ENCODE measurements around the gene AP2S1.

- TF ChIP-seq, protein P1, sequence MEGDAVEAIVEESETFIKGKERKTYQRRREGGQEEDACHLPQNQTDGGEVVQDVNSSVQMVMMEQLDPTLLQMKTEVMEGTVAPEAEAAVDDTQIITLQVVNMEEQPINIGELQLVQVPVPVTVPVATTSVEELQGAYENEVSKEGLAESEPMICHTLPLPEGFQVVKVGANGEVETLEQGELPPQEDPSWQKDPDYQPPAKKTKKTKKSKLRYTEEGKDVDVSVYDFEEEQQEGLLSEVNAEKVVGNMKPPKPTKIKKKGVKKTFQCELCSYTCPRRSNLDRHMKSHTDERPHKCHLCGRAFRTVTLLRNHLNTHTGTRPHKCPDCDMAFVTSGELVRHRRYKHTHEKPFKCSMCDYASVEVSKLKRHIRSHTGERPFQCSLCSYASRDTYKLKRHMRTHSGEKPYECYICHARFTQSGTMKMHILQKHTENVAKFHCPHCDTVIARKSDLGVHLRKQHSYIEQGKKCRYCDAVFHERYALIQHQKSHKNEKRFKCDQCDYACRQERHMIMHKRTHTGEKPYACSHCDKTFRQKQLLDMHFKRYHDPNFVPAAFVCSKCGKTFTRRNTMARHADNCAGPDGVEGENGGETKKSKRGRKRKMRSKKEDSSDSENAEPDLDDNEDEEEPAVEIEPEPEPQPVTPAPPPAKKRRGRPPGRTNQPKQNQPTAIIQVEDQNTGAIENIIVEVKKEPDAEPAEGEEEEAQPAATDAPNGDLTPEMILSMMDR (tag by site-specific recombination; IDR thresholded peaks at IDR 0.05) = no peak
- TF ChIP-seq ZNF362 (tag by site-specific recombination; IDR thresholded peaks at IDR 0.05) (no peak), ZNF10 (tag by site-specific recombination; IDR thresholded peaks at IDR 0.05) (peak; percentile 98)
These were observed 11.3 kb upstream of the AP2S1 start for GRCh38 chr19:46861691-46862502.

Data from HEK293 (cell line).